Endothelial cell of umbilical vein (primary cell): ENCODE results near the gene LSM3. TPM values are rescaled to one million over a fixed set of nuclear protein-coding genes. Genes with fewer than 3 reads are reported as not detected.

Source experiments
- BruUV-seq: library from RNA; stranded (reverse); fragments of 400-500 nt; replicated peaks from 2 replicates; lab custom pipeline; 2021; lab: Mats Ljungman, UMichigan
- CTCF ChIA-PET: fragments of 300-600, 350-600 bp; sonication (Branson Sonifier 250); formaldehyde crosslinking; loops from one replicate; lab custom pipeline; 2021; ENCODE audit warnings: antibody characterized with exemption, inconsistent platforms; lab: Charles Lee
- POLR2A ChIA-PET: fragments of 300-600, 350-600 bp; sonication (Branson Sonifier 250); formaldehyde crosslinking; loops from one replicate; lab custom pipeline; 2021; ENCODE audit warnings: antibody characterized with exemption, inconsistent platforms; lab: Charles Lee
- DNase-seq: peaks from one replicate; pipeline ENCODE4 v3.0.0-alpha.2; 2011; ENCODE audit warnings: low read depth, low spot score
- FAIRE-seq: peaks from 2 replicates; lab custom pipeline; 2011; peaks lifted over from hg19 to GRCh38; lab: Jason Lieb, UNC
- H2AFZ ChIP-seq: 2 replicates; pipeline ENCODE4 v1.6.0; 2012; ENCODE audit warnings: low read depth, low read length, control low read depth, inconsistent platforms
- H3K27ac ChIP-seq: 2 replicates; pipeline ENCODE4 v1.5.1; 2011; ENCODE audit warnings: low read depth, mild to moderate bottlenecking, control low read depth, low read length, moderate library complexity; ENCODE audit not compliant: insufficient read depth
- H3K27me3 ChIP-seq, 2 experiments: 2 replicates each; pipeline versions ENCODE4 v1.6.0 to v1.6.1; 2011; ENCODE audit warnings: low read length in 2 of 2, mixed read lengths in 1 of 2; ENCODE audit not compliant: control insufficient read depth in 2 of 2, insufficient read depth in 2 of 2
- H3K36me3 ChIP-seq, 2 experiments: 2 replicates in 1 of 2; 3 replicates in 1 of 2; pipeline ENCODE4 v1.5.1; 2011; ENCODE audit warnings: low read length in 2 of 2, mild to moderate bottlenecking in 1 of 2, moderate library complexity in 1 of 2; ENCODE audit not compliant: control insufficient read depth in 2 of 2, insufficient read depth in 2 of 2; ENCODE audit errors: extremely low read depth in 1 of 2
- H3K4me1 ChIP-seq: 3 replicates; pipeline ENCODE4 v1.5.1; 2011; ENCODE audit warnings: mild to moderate bottlenecking, low read length; ENCODE audit not compliant: control insufficient read depth, insufficient read depth; ENCODE audit errors: extremely low read depth
- H3K4me2 ChIP-seq: 2 replicates; pipeline ENCODE4 v1.6.1; 2011; ENCODE audit warnings: low read length, control low read depth, mixed read lengths; ENCODE audit not compliant: insufficient read depth
- H3K4me3 ChIP-seq, 3 experiments: fragments of 200-600 bp in 1 of 3; sonication (generic), shearing (Covaris generic) in 1 of 3; replicated peaks in 1 of 3; 2 replicates each; pipeline ENCODE4 v1.5.1; 2011 to 2016; ENCODE audit warnings: control low read depth in 3 of 3, low read length in 3 of 3, mild to moderate bottlenecking in 2 of 3, inconsistent platforms in 1 of 3, low read depth in 1 of 3, moderate library complexity in 1 of 3; ENCODE audit not compliant: insufficient read depth in 1 of 3
- H3K79me2 ChIP-seq: 2 replicates; pipeline ENCODE4 v1.6.0; 2012; ENCODE audit warnings: low read length, inconsistent platforms; ENCODE audit not compliant: control insufficient read depth, insufficient read depth
- H3K9ac ChIP-seq: replicated peaks from 2 replicates; pipeline ENCODE3; 2011; ENCODE audit warnings: low read length, control low read depth; ENCODE audit not compliant: insufficient read depth; ENCODE audit errors: extremely low read depth
- H3K9me1 ChIP-seq: replicated peaks from 3 replicates; pipeline ENCODE4 v1.6.0; 2011; ENCODE audit warnings: mild to moderate bottlenecking, low read length; ENCODE audit not compliant: control insufficient read depth, insufficient read depth; ENCODE audit errors: extremely low read depth
- H3K9me3 ChIP-seq: replicated peaks from 2 replicates; pipeline ENCODE4 v1.5.1; 2012; ENCODE audit warnings: low read length, inconsistent platforms; ENCODE audit not compliant: control insufficient read depth, insufficient read depth
- H4K20me1 ChIP-seq: replicated peaks from 2 replicates; pipeline ENCODE3; 2011; ENCODE audit warnings: mild to moderate bottlenecking, low read length; ENCODE audit not compliant: control insufficient read depth, insufficient read depth; ENCODE audit errors: extremely low read depth
- CTCF ChIP-seq, 2 donors: IDR thresholded peaks; 1 replicate in 1 of 2; 2 replicates in 1 of 2; pipeline ENCODE4 v1.5.1; 2011; ENCODE audit warnings: low read length in 2 of 2, mild to moderate bottlenecking in 2 of 2, moderate library complexity in 2 of 2, control low read depth in 1 of 2, inconsistent platforms in 1 of 2, low read depth in 1 of 2; ENCODE audit not compliant: insufficient read depth in 1 of 2; ENCODE audit errors: extremely low read depth in 1 of 2
- EZH2 ChIP-seq: IDR thresholded peaks from 2 replicates; pipeline ENCODE4 v1.6.1; 2012; ENCODE audit warnings: borderline replicate concordance, low read depth, mild to moderate bottlenecking, moderate library complexity, low read length, inconsistent platforms; ENCODE audit not compliant: severe bottlenecking
- FOS ChIP-seq: IDR thresholded peaks from 2 replicates; pipeline ENCODE4 v1.6.1; 2011; ENCODE audit warnings: mild to moderate bottlenecking, low read length, moderate library complexity, borderline replicate concordance; ENCODE audit not compliant: insufficient read depth
- GATA2 ChIP-seq: IDR thresholded peaks from 2 replicates; pipeline ENCODE4 v1.7.0; 2011; ENCODE audit warnings: low read depth, mild to moderate bottlenecking, moderate library complexity, mixed read lengths, low read length; ENCODE audit not compliant: insufficient read length, insufficient read depth
- JUN ChIP-seq: IDR thresholded peaks from 2 replicates; pipeline ENCODE4 v1.6.1; 2011; ENCODE audit warnings: borderline replicate concordance, low read depth; ENCODE audit not compliant: insufficient read length, insufficient read depth
- MYC ChIP-seq: IDR thresholded peaks from one replicate; pipeline ENCODE4 v1.6.1; 2011; ENCODE audit warnings: mild to moderate bottlenecking, low read depth, low read length
- POLR2A ChIP-seq: IDR thresholded peaks from 2 replicates; pipeline ENCODE4 v1.6.1; 2012; ENCODE audit warnings: low read depth, mild to moderate bottlenecking, control low read depth, low read length
- POLR2AphosphoS5 ChIP-seq: IDR thresholded peaks from 2 replicates; pipeline ENCODE4 v1.6.1; 2012; ENCODE audit warnings: low read depth, mild to moderate bottlenecking, control low read depth, low read length, moderate library complexity; ENCODE audit not compliant: insufficient read depth
- dilution Hi-C: fragments of 300-500 bp; cut with MboI; formaldehyde crosslinking; loops from one replicate; pipeline ENCODE4 v1.15.0; 2019; ENCODE audit warnings: low sequenced_read_pairs; ENCODE audit not compliant: extremely low pct_ligation_motif_present
- intact Hi-C: fragments of 100-400 bp; cut with micrococcal nuclease; formaldehyde crosslinking; loops from one replicate; pipeline ENCODE4 v1.10.0; 2022
- polyA plus RNA-seq, 4 experiments: library from polyadenylated mRNA; depleted of rRNA in 3 of 4; stranded (reverse) in 3 of 4; unstranded in 1 of 4; fragments of >200 nt; gene quantifications; 2 replicates each; pipeline versions ENCODE4 v1.2.1 to v1.2.3, GENCODE V29; 2011 to 2012; ENCODE audit warnings: missing spikeins in 1 of 4
- total RNA-seq: library from RNA; stranded (reverse); gene quantifications from 2 replicates; pipeline ENCODE4 v1.2.3, GENCODE V29; 2021
- TF ChIP-seq, protein P1 (sequence below): IDR thresholded peaks from 2 replicates; pipeline ENCODE4 v1.6.1; 2011; ENCODE audit not compliant: insufficient read depth, insufficient read length

LSM3 gene
- total and polyA plus RNA-seq, 2 donors (not counting 3 experiments of a cell fraction or from before 2014, with no cell fraction given) = 4.4 to 13.0 TPM

DNA sequence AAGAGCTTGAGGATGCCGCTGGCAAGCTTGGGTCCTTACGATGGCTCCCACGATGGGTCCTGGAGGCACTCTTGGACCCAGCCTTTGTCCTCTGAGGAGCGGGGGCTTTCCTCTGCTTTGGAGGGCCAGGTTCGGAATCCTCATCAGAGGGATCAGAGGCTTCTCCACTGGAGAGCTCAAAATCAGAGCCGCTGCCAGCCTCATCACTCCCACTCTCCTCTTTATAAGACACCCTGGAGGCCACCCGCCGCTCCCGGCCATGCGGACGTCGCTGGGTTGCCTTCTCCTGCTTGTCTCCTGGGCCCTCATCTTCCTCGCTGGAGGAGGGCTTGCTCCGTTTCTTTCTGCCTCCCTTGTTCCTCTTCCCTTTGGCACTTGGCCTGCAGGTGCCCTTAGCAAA is 20.2 kb upstream of the LSM3 start:
- H3K9ac ChIP-seq = no peak overlapping the region
- FAIRE-seq (no peak), DNase-seq (no peak)
- intact Hi-C loops = no loop called here
- H3K79me2 ChIP-seq = no peaks in the 10 kb centered on the region
- H3K36me3 ChIP-seq = peaks cover 33 to 34% of the 10 kb centered on the region in 2 experiments
- H3K9me1 ChIP-seq = no peaks in the 10 kb centered on the region
- POLR2A ChIA-PET = no interaction called here
- no peak overlapping the region for H3K4me3 ChIP-seq
- no peak overlapping the region for H2AFZ ChIP-seq
- no TSS peak for BruUV-seq
- H3K4me2 ChIP-seq = no peak overlapping the region
- CTCF ChIA-PET = no interaction called here
- no peaks in the 10 kb centered on the region for H4K20me1 ChIP-seq
- dilution Hi-C loops = no loop called here
- H3K27ac ChIP-seq = no peak overlapping the region
- no peaks in the 10 kb centered on the region for H3K27me3 ChIP-seq
- H3K9me3 ChIP-seq = peaks cover 3% of the 10 kb centered on the region
- TF ChIP-seq MYC = no peak
- TF ChIP-seq POLR2A = no peak
- TF ChIP-seq, protein P1, sequence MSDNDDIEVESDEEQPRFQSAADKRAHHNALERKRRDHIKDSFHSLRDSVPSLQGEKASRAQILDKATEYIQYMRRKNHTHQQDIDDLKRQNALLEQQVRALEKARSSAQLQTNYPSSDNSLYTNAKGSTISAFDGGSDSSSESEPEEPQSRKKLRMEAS = no peak
- TF ChIP-seq JUN = no peak
- no peak for TF ChIP-seq EZH2
- no peak for TF ChIP-seq POLR2AphosphoS5
- no peak for TF ChIP-seq FOS
- TF ChIP-seq GATA2 = no peak
- no peak for TF ChIP-seq CTCF (IDR thresholded peaks at IDR 0.05; ENCODE audit: extremely low read depth in 1 of 2, insufficient read depth in 1 of 2, low read depth in 1 of 2, low read length in 2 of 2)
- peaks cover 2% of the 10 kb centered on the region for H3K4me1 ChIP-seq
